K562 (cell line): ENCODE measurements around the gene VRK2. TPM values are rescaled to one million over a fixed set of nuclear protein-coding genes. Genes with fewer than 3 reads are reported as not detected.

ENCODE experiments used
- FOXA3 ChIP-seq, 2 experiments: fragments of 450-650 bp in 1 of 2; sonication (generic) in 1 of 2; formaldehyde crosslinking; IDR thresholded peaks in 1 of 2; conservative IDR thresholded peaks in 1 of 2; 2 replicates each; pipeline versions ENCODE4 v1.4.0 to v1.8.0; 2020 to 2022; ENCODE audit warnings: mild to moderate bottlenecking in 2 of 2, missing genetic modification reagents in 1 of 2
- HDAC1 ChIP-seq, 2 experiments: fragments of 450-650 bp; IDR thresholded peaks; 2 replicates each; pipeline ENCODE4 v1.6.1; 2016 to 2017; ENCODE audit warnings: inconsistent platforms in 1 of 2, mild to moderate bottlenecking in 1 of 2, moderate library complexity in 1 of 2
- ILK ChIP-seq: fragments of 450-650 bp; IDR thresholded peaks from 2 replicates; pipeline ENCODE4 v1.6.1; 2016; ENCODE audit warnings: missing genetic modification characterization, low read depth, mild to moderate bottlenecking, missing compliant biosample characterization, moderate library complexity, borderline replicate concordance
- IRF2 ChIP-seq: sonication (generic); formaldehyde crosslinking; IDR thresholded peaks from 2 replicates; pipeline ENCODE4 v1.8.1; 2022; ENCODE audit warnings: mild to moderate bottlenecking, missing genetic modification reagents
- KAT7 ChIP-seq: sonication (generic); formaldehyde crosslinking; IDR thresholded peaks from 2 replicates; pipeline ENCODE4 v1.8.0; 2022; ENCODE audit warnings: missing genetic modification reagents, mild to moderate bottlenecking, borderline replicate concordance
- RBM17 ChIP-seq: fragments of 200-400 bp; formaldehyde crosslinking; IDR thresholded peaks from 2 replicates; pipeline ENCODE4 v1.6.1; 2017; ENCODE audit warnings: low read depth, mild to moderate bottlenecking, low read length, borderline replicate concordance
- SPI1 ChIP-seq: IDR thresholded peaks from 2 replicates; pipeline ENCODE4 v1.6.1; 2011; ENCODE audit warnings: low read depth, low read length, control low read depth, borderline replicate concordance
- SRSF3 ChIP-seq: fragments of 200-400 bp; formaldehyde crosslinking; IDR thresholded peaks from 2 replicates; pipeline ENCODE4 v1.6.1; 2016; ENCODE audit warnings: mild to moderate bottlenecking, low read length, moderate library complexity; ENCODE audit not compliant: insufficient read depth
- TBP ChIP-seq: optimal IDR thresholded peaks from 2 replicates; pipeline ENCODE3; 2011; ENCODE audit warnings: low read depth, low read length, improper control_type of control experiment
- TFAM ChIP-seq: fragments of 250-450 bp; sonication (Bioruptor Pico); conservative IDR thresholded peaks from 2 replicates; pipeline ENCODE4 v1.5.0; 2021; ENCODE audit warnings: mild to moderate bottlenecking, moderate library complexity
- YY1 ChIP-seq, 3 experiments: IDR thresholded peaks; 2 replicates each; pipeline ENCODE4 v1.6.1; 2011; ENCODE audit warnings: low read length in 2 of 3, mild to moderate bottlenecking in 2 of 3, moderate library complexity in 2 of 3, borderline replicate concordance in 1 of 3, control low read depth in 1 of 3, low read depth in 1 of 3; ENCODE audit not compliant: insufficient read depth in 3 of 3, insufficient replicate concordance in 2 of 3, control insufficient read depth in 1 of 3, insufficient read length in 1 of 3; ENCODE audit errors: extremely low read depth in 1 of 3
- ZNF124 ChIP-seq: sonication (generic); formaldehyde crosslinking; IDR thresholded peaks from 2 replicates; pipeline ENCODE4 v1.8.1; 2022; ENCODE audit warnings: missing genetic modification reagents
- ZNF134 ChIP-seq: fragments of 250-450 bp; sonication (Bioruptor Pico); conservative IDR thresholded peaks from 2 replicates; pipeline ENCODE4 v1.4.0; 2020
- ZNF311 ChIP-seq: fragments of 250-450 bp; sonication (Bioruptor Pico); IDR thresholded peaks from 2 replicates; pipeline ENCODE4 v1.4.0; 2020; ENCODE audit warnings: mild to moderate bottlenecking, moderate library complexity
- ZNF431 ChIP-seq: sonication (generic); formaldehyde crosslinking; IDR thresholded peaks from 2 replicates; pipeline ENCODE4 v1.8.0; 2022; ENCODE audit warnings: mild to moderate bottlenecking, missing genetic modification reagents
- polyA plus RNA-seq, 8 experiments: library from polyadenylated mRNA; depleted of rRNA in 4 of 8; stranded (reverse) in 5 of 8; unstranded in 3 of 8; fragments of >200 nt; fragmentation: Nextera tagmentation in 2 of 8; fragmentation: Illumina TruSeq in 1 of 8; extraction: Ambion mirVana in 2 of 8; extraction: Trizol in 1 of 8; gene quantifications; 2 replicates each; pipeline versions ENCODE4 v1.2.1 to v1.2.3, GENCODE V29; 2011 to 2014; ENCODE audit warnings: inconsistent platforms in 1 of 8, missing spikeins in 1 of 8
- total RNA-seq, 7 experiments: library from RNA; depleted of rRNA in 6 of 7; stranded (reverse); fragments of >200 nt in 6 of 7; fragmentation: Illumina TruSeq in 2 of 7; extraction: Trizol in 2 of 7; gene quantifications; 2 replicates each; pipeline versions ENCODE4 v1.2.1 to v1.2.3, GENCODE V29; 2011 to 2021; ENCODE audit warnings: low replicate concordance in 1 of 7
- TF ChIP-seq, protein P1 (sequence below): sonication (generic); formaldehyde crosslinking; IDR thresholded peaks from 2 replicates; pipeline ENCODE4 v1.8.1; 2023; ENCODE audit warnings: mild to moderate bottlenecking, missing genetic modification reagents
- TF ChIP-seq, protein P2 (sequence below): IDR thresholded peaks from 2 replicates; pipeline ENCODE4 v1.6.1; 2016; ENCODE audit warnings: missing genetic modification characterization, missing compliant biosample characterization
- TF ChIP-seq, protein P3 (sequence below): fragments of 450-650 bp; formaldehyde crosslinking; IDR thresholded peaks from 2 replicates; pipeline ENCODE4 v1.4.0; 2020; ENCODE audit warnings: mild to moderate bottlenecking, moderate library complexity

Gene VRK2
- total and polyA plus RNA-seq, 9 of the 15 experiments (the other 6 are each of a cell fraction or from before 2014, with no cell fraction given): 22.6 to 49.2 (median 36.2) TPM

DNA sequence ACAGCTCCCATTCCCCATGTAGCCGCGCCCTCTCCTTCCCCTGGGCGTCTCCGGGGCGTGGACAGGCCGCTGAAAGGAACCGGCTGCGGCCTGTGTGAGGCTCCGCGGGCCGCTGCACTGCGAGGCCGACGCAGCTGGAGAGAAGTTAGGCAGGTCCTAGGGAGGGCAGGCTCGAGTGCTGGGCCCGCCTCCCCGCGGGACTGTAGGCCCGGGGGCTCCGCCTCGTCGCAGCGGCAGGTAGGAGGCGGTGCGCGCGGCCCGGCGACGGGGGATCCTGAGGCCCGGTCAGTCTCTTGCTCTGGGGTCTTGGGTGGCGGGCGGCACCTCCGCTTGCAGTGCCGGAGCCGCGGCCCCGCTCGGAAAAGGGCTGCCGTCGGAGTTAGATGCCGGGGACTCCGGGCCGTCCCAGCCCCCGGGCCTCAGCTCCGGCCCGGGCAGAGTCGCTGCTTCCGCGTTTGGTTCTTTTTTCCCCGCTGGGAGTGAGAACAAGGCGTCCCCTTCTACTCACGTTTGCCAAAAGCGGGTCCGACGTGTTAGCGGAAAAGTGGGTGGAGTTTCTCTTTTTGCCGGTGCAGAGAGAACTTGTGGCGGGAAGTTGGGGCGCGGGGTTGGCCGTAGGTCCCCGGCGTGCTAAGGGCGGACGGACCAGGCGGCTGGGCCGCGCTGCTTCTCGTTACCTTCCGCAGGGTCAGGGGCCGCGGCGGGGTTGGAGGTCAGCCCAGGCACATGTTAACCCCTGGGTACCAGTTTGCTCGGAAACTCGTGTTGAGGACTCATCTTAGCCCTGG, at the start of gene VRK2 (continued):
- TF ChIP-seq, protein P1, sequence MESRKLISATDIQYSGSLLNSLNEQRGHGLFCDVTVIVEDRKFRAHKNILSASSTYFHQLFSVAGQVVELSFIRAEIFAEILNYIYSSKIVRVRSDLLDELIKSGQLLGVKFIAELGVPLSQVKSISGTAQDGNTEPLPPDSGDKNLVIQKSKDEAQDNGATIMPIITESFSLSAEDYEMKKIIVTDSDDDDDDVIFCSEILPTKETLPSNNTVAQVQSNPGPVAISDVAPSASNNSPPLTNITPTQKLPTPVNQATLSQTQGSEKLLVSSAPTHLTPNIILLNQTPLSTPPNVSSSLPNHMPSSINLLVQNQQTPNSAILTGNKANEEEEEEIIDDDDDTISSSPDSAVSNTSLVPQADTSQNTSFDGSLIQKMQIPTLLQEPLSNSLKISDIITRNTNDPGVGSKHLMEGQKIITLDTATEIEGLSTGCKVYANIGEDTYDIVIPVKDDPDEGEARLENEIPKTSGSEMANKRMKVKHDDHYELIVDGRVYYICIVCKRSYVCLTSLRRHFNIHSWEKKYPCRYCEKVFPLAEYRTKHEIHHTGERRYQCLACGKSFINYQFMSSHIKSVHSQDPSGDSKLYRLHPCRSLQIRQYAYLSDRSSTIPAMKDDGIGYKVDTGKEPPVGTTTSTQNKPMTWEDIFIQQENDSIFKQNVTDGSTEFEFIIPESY (CRISPR knock-in tag): peak; percentile 19; the same call in 1 of the 2 replicates
- TF ChIP-seq SPI1 (peak; percentile 34; the same call in 1 of the 2 replicates), YY1 (IDR thresholded peaks at IDR 0.05; ENCODE audit: borderline replicate concordance in 1 of 3, control insufficient read depth in 1 of 3, extremely low read depth in 1 of 3, insufficient read depth in 3 of 3, insufficient read length in 1 of 3, insufficient replicate concordance in 2 of 3, low read depth in 1 of 3, low read length in 2 of 3) (peak in 2 of 3 experiments; percentile 73 to 82), ZNF431 (CRISPR knock-in tag) (peak; percentile 59), TFAM (CRISPR knock-in tag) (no peak), ILK (no peak), ZNF311 (no peak), ZNF134 (CRISPR knock-in tag) (no peak), ZNF124 (CRISPR knock-in tag) (no peak), TBP (peak; percentile 85), SRSF3 (no peak), IRF2 (CRISPR knock-in tag) (no peak), FOXA3 (CRISPR knock-in tag; conservative IDR thresholded peaks at IDR 0.05 in 1 of 2, IDR thresholded peaks at IDR 0.05 in 1 of 2) (no peak), RBM17 (no peak), HDAC1 (IDR thresholded peaks at IDR 0.05) (peak in 1 of 2 experiments; percentile 30; a peak in 1 of 4 replicates), KAT7 (CRISPR knock-in tag) (0 out of 2 replicates have a peak, but pooled peaks have one; percentile 26)
- TF ChIP-seq, protein P2, sequence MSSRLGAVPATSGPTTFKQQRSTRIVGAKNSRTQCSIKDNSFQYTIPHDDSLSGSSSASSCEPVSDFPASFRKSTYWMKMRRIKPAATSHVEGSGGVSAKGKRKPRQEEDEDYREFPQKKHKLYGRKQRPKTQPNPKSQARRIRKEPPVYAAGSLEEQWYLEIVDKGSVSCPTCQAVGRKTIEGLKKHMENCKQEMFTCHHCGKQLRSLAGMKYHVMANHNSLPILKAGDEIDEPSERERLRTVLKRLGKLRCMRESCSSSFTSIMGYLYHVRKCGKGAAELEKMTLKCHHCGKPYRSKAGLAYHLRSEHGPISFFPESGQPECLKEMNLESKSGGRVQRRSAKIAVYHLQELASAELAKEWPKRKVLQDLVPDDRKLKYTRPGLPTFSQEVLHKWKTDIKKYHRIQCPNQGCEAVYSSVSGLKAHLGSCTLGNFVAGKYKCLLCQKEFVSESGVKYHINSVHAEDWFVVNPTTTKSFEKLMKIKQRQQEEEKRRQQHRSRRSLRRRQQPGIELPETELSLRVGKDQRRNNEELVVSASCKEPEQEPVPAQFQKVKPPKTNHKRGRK: no peak
- TF ChIP-seq, protein P3, sequence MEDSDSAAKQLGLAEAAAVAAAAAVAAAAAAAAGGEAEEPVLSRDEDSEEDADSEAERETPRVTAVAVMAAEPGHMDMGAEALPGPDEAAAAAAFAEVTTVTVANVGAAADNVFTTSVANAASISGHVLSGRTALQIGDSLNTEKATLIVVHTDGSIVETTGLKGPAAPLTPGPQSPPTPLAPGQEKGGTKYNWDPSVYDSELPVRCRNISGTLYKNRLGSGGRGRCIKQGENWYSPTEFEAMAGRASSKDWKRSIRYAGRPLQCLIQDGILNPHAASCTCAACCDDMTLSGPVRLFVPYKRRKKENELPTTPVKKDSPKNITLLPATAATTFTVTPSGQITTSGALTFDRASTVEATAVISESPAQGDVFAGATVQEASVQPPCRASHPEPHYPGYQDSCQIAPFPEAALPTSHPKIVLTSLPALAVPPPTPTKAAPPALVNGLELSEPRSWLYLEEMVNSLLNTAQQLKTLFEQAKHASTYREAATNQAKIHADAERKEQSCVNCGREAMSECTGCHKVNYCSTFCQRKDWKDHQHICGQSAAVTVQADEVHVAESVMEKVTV (CRISPR knock-in tag): no peak
